Measurements from ENCODE around the gene GLIS1.

- TF ChIP-seq CTCF (IDR thresholded peaks at IDR 0.05; ENCODE audit: low read depth, low read length) (no peak), POLR2A (IDR thresholded peaks at IDR 0.05; ENCODE audit: extremely low read depth, insufficient read length) (no peak)
Observed at GRCh38 chr1:53477651-53478501, 261.1 kb downstream of the GLIS1 start.

Measured in NB4 (cell line).